ENCODE results near the gene TSPAN5.

Gene TSPAN5

DNA sequence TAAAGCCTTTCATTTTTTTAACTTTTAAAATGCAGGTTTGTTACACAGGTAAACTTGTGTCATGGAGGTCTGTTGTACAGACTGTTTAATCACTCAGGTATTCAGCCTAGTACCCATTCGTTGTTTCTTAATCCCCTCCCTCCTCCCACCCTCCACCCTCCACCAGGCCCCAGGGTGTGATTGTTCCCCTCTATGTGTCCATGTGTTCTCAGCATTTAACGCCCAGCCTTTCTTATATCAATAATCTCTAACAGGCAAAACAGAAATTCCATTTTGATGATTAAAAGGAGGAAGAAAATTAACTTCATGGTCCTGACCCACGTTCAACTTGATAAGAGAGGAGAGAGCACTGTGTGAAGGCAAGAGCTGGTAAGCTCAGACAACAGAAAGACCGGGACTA is 75.1 kb downstream of the TSPAN5 start:
- no peak for ATAC-seq

DNA sequence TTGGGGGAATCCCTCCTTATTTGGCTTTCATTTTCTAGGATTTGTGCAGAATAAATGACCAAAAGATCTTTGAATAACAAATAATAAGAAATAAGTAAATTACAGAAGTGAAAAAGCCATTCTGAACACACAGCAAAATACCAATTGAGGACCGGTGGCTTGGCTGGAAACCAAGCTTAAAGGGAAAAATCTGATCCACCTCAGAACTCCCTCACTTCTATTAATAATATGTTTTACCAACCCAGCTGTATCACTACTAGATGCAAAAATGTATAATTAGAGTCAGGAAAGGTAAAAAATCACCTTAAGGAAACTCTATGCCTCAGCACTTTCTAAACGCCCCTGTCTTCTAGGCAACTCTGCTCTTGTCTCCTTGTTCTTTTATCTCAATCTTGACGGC is 77.3 kb downstream of the TSPAN5 start:
- ATAC-seq, result no peak

DNA sequence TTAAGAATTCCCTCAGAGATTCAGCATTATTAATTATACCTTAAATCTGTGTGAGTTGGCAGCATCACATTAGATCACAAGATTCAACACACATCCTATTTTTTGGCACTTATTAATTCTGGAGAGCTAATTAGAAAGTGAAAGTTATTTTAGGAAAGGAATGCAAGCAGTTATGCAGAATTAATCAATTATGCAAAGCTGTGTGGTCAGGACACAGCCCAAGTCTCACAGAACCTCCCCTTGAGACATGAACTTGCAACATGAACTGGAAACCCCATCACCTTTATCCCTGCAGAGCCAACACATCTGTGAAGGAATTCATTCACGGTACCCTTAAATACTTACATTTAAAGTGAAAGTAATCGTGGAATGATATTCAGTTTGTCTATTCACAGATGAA is 80.5 kb downstream of the TSPAN5 start:
- ATAC-seq, result peak in 1 of 2 donors; percentile 36

DNA sequence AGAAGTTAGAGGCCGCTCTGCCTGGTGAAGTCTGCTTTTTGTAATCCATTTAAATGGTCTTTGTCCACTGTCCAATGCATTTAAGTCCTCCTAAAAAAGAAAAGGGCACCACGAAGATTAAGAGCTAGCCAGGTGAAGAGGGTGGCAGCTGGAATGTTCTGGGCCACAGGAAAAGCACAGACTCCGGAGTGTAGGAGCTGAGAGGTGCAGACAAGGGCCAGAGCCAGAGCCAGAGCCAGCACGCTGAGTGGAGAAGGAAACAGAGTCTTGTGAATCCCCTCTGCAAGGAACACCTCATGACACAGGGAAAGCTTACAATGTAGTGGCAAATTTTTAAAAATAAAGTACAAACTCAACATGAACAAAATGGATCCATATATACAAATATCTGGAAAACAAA is 83.6 kb downstream of the TSPAN5 start:
- no peak for ATAC-seq

DNA sequence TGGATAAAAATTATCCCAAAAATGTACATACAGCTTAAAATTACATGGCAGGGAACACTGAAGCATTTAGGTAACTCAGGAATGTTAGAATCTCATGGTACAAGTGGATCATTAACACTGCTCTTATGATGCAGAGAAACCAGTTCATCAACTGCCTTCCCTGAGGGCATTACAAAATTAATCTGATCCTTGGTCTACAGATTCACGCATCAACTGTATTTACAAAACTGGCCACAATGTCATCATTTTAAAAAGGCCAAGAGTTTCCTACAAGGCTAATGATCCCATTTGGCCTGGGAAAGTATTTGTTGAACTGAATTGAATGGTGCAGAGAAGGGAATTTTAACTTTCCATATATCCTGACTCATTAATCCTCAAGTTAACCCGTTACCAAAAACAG is 84.6 kb downstream of the TSPAN5 start:
- ATAC-seq, result no peak

DNA sequence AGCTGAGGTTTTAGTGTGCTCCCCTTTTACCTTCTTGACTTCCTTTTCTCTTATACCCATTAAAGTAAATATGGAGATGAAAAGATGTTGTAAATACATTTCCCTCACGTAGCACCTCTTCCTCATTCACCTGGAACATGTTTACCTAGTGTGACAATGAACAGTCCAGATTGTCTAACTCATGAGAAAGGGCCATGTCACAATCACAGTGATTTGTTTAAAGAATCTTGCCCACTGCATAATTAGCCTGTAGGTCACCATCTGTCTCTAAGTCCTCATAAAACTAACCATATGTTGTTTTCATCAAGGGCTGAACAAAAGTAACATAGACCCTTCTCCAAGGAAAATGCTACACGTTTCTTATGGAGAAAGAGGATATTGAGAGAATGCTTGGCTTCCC is 85.7 kb downstream of the TSPAN5 start:
- no peak for ATAC-seq

DNA sequence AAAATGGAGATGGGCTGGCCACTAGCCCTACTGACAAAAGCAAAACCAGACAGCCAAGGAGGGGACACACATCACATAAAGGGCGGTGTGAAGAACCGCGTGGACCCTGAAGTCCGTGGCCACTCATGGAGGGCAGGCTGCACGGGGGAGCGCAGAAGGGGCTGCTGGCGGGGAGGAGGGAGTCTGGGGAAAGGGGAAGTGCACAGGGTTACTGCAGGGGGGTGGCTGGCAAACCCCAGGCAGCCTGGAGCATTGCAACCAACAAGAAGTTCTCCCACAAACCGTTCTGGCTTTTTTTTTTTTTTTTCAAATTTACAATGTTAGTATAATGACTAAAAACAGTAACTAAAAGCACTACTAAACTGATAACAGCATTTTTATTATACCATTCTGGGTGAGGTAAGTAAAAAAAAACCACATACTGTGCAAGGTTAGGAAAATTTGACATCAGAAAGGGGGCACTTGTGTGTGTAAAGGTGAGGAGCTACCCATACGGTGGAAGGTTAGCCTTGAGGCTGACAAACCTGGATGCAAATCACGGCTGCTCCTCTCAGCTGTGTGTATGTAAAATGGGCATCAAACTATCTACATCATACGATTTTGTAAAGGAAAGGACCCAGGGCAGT is 87.1 kb downstream of the TSPAN5 start:
- ATAC-seq, result peak in 1 of 2 donors; percentile 38

DNA sequence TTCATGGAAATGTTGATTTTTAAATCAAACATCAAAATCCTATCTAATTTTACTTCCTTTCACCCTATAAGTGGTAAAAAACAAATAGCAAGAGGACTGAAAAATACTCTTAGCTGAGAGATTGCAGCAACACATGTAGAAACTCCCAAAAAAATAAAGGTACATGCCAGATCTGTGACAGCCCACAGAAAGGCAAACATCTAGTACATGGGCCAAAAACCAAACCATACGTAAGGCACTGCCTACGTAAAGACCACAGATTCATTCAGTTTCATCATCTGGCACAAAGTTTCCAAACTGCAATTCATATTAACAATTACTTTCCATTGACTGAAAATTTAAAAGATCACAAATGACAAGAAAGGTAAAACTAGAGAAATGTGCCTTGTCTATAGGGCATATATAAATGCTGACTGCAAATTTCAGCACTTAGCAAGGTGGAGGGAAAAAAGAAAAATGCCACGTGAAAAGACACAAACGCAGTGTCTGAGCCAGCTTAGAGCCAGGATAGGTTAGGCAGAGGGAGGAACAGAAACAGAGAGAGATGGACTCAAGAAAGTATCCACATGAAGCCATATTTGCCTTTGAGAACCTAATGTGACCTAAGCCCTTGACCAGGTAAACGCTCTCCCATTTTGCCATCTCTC is 88.1 kb downstream of the TSPAN5 start:
- ATAC-seq, result peak in 1 of 2 donors; percentile 33

DNA sequence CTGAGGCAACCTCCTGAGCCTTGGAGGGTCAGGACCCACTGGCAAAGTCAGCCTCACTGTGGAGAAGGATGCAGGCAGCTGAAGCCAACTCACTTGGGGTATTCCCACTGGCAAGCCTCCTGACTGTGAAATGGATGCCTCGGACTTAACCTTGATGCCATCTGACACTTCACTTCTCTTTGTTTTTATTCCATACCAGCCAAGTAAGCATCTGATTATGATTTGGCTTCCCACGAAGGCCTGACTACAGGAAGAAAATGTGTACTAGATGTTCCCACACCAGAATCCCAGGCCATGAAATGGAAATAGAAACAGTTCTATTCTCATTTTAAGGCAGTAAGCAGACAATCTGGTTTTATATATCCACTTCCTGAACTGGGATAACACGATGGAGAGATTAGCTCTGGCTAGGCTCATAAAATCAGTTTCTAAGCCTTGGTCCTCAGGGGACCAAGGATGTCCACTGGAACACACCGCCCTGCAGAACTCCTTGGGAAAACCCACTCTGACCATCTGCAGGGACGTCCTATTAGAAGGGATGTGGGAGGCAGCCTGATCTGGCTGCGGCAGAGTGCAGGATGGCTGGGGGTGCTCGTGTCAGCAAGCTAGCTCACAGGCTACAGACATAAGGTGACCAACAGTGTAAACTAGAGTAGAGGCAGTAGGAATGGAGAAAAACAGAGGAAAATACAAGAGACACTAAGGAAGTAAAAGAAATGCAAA is 89.3 kb downstream of the TSPAN5 start:
- no peak for ATAC-seq

DNA sequence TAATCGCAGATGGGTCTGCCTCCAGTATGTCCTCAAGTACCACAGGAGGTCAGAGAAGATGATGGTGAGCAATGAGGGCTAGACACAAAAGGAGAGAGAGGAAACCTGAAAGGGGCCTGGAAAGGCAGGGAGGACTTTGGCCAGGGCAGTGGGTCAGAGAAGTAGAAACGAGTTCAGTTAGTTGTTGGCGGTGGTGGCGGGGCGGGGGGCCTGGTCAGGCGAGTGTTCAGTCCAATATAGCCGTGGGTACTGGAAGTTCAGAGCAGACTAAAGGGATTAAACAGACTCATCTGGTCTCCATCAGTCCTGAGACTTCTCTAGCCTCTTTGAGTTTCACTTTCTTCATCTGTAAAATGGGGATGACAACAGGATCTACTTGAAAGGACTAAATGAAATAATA is 90.8 kb downstream of the TSPAN5 start:
- ATAC-seq, result no peak

DNA sequence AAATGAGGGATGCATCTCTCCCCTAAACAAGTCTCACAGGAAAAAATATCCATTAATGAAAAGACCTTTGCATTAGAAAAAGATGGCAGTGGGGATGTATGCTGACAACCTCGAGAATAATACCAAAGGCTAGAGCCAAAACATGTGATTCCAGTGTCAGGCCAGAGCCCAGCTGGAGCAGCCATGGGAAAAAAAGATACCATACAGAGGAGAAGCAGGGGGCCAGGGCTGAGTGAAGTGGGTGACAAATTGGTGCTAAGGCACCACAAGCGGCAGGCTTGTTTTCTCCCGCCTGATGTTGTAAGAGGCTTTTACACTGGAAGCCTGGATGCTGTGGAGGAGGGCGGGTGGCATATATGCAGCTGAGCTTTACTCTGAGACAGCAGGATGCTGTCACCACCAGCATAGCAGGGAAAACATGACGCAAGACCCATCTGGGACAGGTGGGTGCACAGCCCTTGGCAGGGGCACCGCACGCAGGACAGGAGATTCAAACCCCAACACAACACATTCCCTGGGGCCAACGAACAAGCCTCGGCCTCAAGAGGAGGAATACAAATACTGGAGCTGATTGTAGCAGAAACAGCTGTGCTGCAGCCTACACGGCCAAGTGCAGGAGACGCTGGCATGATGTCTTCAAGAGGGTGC is 91.9 kb downstream of the TSPAN5 start:
- no peak for ATAC-seq

DNA sequence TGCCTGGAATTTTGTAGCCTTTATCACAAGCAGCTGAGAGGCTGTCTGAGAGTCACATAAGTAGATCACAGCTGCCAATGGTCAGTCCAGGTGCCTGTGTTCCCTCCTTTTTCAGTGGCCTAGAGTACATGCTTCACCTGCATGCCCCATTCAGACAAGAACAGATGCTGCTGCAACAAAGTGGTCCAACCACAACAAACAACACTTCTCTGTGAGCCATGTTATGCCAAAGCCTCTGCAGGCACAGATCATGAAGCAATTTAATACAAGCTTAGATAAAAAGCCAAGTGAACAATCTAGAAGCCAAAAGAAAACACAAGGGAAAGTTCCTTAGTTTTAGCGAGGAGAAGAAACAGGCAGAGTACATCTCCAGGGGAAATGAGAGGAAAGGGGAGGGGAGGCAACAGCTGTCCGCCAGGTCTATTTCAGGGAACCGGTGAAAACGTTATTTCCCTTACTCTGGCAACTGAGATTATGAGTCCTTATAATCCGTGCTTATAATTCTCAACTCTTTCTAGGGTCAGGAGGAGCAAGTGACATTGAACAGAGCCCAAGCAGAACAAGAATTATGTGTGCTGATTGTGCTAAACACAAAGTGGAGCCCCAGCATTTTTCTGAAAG is 92.6 kb downstream of the TSPAN5 start:
- no peak for ATAC-seq

DNA sequence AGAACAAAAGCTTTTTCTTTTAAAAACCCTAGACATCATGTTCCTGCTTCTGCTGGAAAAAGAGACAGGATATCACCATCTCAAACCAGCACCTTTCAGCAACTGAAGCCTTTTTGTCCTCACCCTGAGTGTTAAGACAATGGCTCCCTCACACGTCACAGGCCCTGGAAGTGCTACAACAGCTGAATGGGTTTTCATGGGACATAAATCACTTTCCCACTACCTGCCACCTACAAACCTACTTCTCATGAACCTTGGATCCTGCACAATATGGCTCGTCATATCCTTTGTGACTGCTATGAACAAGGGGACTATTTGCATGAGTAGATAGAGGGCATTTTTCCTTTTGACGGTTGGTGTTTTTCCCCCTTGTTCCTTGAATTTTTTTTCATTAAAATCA is 93.6 kb downstream of the TSPAN5 start:
- ATAC-seq, result no peak

DNA sequence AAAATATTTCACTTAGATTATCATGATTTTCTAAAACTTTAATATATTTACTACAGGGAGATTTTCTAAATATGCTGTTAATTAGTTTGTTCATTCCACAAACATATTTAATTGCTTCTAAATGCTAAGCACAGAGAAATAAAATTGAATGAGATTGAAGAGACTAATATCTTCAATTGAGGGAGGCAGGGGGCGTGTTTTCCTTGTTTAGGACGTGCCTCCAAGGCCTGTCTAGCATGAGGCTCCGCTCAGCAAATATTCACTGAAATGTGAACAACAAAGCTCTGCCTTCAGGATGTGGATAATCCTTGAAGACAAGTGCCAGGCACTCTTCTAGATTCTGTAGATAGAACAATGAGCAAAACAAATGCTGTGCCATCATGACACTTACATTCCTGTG is 98.1 kb downstream of the TSPAN5 start:
- ATAC-seq, result no peak

DNA sequence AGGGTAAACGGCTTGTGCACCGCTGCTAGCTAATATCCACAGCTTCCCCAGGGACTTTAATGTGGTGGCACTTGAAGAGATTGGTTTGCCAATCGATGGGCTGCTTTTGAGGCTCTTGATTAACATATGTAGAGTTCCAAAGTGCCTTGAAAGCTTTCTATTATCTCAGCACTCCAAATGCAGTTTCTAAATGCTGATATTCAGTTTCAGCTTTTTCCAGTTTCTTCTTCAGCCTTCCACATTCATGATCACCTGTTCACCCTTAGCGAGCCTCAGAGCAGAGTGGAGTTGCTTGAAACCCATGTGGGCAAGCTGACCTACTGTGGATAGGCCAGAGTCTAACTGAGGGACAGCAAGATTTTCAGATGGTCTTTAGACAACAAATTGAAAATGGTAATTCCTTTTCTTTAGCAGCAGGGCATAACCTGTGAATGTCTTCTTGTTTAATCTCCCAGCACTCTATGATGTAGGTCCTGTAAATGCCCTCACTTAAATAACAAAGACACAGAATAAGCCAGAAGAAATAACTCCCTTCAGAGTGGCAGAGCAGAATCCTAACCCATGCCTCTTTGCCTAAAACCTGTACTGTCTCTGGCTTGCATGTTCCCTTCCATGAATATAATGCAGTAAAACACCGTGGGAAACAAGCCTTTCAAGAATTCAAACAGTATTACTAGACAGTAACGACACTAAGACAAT is 99.8 kb downstream of the TSPAN5 start:
- ATAC-seq, result no peak

DNA sequence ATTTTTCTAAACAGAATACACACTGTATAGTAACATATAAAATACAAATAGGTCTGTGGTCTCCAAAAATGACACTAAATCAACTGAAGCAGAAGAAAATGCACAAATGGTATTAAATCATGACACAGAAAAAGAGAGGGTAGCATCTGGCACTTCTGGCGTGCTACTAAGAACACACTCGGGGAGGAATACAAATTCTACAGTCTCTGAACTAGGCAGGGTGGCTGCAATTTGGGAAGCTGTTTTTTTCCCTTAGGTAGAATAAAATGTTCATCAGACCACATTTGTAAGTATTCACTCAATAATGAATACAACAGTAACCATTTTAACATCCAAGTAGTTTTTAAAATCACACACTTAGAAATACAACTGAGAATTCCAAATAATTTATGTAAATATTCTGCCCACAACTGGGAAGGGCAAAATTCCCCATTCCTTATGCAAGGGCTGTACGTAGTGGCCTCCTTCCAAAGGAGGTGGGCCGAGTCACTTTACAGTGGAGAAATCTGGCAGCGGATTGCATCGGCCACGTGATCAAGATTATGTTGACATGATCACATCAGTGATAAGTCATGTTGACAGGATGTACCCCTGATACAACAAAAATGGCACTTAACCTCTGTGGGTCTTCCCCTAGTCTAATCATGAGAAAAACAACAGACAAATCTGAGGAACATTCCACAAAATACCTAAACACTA is 101.1 kb downstream of the TSPAN5 start:
- ATAC-seq, result no peak

DNA sequence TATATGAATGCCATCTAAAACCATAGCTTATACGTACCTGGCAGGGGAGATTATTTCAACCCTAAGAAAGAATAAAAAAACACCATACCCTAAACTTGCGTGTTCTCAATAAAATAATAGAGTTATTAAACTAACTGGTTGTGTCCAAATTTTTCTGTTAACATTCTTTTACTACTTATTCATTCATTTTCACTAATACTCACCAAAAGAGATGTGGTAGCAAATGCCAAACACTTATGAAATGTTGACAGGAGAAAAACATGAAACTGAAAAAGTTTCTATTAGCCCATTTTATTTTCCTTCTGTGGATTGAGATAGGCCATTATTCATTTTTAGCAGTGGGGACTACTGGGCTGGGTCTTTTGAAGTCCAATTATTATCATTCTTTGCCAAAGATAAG is 102.0 kb downstream of the TSPAN5 start:
- no peak for ATAC-seq

DNA sequence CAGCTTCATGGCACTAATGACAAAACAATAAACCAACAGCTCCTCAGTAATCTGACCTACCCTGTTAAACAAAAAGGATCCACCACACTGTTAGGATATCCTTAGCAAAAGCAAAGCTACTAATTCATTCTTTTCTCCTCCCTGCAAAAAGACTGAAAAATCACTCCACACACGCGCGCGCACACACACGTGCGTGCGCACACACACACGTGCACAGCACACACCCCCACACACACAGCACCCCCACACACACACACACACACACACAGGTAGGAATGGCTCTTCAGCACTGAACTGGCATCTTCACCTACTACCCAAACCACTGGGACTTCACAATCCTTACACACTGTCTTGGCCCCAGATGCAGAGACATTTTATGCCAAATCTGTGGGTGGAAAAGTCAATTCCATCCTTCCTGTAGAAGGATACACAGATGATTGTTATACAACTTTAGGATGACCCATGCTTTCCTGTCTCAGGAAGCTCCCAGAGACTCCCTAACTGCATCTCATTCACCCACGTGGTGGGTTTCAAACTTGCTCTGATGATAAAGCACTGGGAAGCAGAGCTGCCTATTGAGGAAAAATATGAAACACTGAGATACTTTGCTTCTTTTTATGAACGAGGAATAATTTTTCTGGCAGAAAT is 102.5 kb downstream of the TSPAN5 start:
- no peak for ATAC-seq

DNA sequence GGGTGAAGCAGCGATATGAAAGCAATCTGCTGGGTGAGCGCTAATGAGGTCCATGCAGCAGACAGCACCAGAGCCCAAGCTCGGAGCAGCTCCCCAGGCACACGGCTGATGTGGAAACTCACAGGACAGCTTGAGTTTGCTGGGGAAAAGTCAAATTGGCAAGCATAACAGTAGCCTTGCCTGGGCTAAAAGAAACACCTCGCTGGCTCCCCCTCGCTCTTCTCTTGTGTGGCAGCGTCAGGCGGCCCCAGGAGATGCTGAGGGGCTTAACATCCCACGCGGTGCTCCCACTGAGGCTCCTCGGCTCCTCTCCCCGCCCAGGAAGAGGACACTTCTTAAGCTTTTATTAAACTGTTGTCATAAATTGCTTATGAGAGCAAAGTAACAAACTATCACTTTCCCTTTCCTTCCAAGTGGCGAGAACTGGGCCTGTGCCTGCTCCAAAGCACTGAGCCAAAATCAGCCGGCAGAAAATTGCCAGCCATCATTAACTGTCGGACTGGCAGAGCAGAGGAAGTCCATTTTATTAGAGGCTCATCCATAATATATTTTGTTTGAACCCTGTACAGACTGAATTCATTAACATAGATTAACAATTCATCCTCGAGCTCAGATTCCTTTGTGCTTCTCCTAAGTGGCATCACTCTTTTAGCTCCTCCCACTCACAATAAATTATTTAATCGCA is 111.4 kb downstream of the TSPAN5 start:
- no peak for ATAC-seq

DNA sequence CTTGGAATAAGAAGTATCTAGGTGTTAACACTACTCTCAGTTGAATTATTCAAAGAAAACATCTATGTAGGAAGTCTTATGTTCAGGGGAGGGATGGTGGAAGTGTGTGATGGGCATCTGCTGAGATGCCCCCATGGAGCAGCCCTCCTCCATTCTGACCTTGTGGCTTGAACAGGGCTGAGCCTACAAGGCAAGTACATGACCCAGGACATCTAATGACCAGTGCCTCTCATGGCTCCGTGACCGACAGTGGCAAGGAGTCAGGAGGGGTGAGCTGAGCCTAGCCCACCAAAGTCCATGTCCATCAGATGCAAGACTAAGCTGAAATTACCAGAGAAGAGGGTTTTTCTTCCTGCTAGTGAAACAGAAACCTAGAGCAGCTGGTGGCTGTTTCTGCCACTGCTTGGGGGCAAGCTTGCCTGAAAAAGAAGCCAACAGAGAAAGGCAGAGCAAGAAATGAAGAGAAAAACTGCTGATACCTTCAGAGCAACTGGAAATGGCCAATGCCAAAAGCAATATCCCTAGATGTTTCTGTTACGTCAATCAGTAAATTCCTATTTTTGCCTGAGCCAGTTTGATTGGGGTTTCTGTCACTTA is 113.5 kb downstream of the TSPAN5 start:
- ATAC-seq, result no peak
